UCSD-AML1 (cell line): ENCODE results near the gene DEUP1.

ENCODE experiments used
- DNase-seq: peaks from one replicate; lab custom pipeline; 2025; ENCODE audit not compliant: unreplicated experiment; lab: John Stamatoyannopoulos, UW

DEUP1 gene

DNA sequence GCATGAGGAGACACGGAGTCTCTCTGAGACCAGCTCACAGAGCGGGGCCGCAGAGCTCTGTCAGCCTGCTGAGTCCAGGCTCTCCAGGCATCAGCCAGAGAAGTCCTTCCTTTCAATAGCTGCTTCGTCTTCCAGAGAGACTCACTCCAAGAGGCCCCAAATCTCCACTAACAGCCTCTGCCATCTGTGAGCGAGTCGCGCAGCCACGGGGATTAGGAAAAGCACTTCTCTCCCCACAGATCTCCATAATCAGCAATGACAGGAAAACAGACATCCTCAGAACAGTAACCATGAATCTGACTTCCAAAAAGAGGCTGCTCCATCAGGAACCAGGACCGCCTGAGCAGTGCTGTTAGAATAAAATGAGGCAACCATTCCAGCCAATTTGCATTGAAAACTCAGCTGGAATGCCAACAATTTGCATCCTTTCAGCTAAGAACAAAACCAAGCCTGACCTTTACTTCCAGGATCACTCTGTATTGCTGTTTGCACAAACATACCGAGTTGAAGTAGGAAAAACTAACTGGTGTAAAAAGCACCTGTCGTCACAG lies 147.2 kb downstream of the DEUP1 start:
- no peak for DNase-seq

DNA sequence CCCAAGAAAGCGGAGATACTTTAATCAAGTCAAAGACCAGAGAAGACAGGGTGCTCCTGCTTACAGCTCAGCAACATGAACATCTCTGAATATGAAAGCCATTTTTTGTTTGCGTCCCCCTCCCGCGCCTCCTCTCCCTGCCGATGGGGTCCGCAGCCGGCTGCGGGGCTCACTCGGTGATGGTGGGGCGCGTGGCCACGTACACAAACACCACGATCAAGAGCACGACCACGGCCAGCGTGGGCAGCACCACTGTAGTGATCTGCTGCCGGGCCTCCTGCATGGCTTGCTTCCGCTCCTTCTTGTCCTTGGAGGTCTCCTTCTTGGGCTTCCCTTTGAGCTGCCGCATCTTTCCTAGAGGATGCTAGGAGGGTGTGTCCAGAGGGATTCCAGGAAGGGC lies 148.3 kb downstream of the DEUP1 start:
- DNase-seq: no peak

DNA sequence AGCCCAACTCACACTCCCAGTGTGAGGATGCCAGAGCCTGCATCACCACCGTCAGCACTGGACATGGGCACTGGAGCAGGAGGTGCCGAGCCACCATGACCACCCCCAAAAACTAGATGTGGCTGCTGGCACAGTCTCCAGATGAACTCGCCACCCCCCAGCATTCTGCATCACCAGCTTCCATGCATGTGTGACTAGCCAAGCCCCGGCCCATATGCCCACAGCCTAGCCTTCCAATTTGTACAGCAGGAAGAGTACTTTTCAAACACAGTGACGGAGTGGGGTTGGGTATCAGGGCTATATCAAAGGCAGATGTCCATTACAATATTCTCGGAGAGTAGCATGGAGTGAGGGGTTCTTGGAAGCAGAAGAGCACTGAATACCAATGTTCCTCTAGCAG lies 149.7 kb downstream of the DEUP1 start:
- DNase-seq: no peak

DNA sequence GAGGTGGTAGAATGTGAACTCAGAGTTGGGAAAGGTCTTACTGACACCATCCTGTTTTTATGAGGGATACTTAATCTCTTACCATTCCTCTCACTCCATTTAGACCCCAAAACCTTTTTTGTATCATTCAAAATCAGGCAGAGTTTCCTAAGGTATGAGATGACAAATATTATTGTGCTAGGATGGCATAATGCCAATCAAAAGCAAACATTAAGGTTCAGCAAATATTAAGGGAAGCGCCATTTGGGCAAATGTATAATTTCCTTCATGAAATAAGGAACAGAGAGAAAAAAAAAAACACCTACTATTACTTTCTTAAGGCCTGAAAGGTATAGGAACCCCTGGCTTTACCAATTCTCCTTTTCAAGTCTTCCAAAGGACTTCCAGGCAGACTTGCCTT lies 150.2 kb downstream of the DEUP1 start:
- DNase-seq: no peak

DNA sequence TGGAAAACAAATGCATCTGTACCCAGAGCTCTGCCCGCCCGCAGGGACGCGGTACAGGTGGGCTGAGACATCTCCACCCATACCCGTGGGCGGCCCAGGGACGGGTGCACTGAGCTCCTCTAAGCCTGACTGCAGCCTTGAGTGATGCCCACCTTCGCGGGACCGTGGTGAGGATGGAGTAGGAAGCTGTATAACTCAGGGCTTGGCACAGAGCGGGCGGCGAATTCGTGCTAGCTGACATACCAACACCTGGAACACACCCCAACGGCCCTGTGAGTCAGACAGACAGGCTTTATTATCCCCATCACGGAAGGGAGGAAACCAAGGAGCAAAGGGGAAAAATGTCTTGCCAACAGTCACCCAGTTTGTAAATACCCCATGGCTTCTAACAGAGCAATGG lies 150.7 kb downstream of the DEUP1 start:
- no peak for DNase-seq

DNA sequence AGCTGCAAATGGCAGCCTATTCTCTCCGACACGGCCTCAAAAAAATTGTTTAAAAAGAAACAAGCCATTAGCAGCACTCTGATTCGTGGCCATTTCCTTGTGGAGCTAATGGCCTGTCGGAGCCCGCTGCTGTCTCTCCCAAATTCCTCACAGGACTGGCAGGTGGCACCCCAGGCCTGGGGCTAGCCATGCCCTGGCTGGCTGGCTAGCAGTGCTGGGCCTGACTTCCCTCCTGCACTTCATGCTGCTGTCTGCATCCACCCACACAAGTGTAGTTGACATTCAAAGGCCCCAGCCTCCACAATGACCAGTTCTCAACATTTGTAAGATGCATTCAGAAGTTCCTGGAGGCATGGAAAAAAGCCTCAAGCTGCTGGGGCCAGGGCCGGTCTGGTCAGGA lies 151.2 kb downstream of the DEUP1 start:
- DNase-seq: peak; percentile 13

DNA sequence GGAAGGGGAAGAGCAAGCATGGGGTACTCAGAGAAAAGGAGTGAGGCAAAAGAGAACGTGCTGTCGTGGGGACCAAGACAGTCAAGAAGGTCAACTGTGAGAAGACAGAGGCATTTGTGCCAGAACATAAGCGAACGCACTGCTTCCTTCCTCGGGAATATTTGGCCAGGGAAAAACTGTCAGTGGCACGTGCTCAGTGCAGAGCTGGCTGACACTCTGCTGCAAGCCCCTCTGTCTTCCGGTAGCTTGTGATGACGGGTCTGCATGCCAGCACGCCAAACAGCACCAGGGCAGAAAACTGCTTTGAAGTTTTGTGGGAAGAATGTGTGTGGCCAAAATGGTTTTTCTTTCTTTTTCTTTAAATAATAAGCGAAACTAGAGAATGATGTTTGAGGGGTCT lies 152.0 kb downstream of the DEUP1 start:
- no peak for DNase-seq

DNA sequence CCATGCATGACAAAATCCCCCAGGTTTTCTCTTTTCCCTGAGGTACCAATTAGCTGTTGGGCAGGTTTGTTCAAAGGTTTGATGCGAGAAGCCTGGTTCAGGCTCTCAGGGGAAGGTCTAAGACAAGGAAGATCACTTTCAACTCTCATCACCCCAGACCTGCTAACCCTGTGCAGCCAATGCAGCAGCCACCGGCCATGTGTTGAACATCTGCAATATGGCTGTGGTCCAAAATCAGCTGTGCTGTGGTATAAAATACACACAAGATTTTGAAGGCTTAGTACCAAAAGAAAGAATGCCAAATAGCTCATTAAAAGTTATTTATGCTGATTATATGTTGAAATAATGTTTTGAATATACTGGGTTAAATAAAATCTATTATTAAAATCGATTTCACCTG lies 154.2 kb downstream of the DEUP1 start:
- no peak for DNase-seq

DNA sequence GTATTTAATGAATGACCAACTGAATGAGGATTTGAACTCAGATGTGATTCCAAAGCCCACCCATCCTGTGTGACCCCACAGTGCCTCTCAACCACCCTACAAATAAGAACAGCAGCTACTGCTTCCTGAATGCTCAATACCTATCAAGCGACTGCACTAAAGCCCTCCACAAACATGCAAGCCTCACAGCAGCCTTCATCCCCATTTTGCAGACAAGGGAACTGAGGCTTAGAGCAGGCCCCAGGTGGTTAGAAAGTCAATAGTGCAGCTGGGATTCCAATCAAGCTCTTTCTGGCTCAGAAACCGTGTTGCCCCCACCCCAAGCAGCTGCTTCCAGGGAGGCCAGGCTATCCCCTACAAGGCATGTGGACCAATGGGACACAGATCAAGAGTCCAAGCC lies 155.4 kb downstream of the DEUP1 start:
- no peak for DNase-seq

DNA sequence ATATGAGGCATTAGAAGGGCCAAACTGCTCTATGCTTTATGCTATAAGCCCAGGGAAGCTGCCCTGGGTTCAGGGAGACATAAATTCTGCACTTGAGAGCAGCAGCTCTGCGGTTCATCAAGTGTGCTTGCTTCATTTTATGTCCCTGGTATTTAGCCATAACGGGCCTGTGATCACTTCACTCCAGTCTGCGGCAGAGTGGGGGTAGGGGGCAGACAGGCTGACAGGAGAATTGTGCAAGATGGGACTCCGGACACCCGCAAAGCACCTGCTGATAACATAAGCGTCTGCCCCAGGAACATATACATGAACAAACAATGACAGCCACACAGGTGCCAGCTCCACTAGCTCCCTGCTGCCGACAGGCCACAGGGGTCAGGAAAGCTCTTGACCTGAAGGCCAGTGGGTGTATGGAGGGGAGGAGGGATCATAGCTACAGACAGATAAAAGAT lies 156.5 kb downstream of the DEUP1 start:
- no peak for DNase-seq
